Fibroblast of the aortic adventitia (primary cell): ENCODE results near the gene HNRNPA3. TPM values are rescaled to one million over a fixed set of nuclear protein-coding genes. Genes with fewer than 3 reads are reported as not detected.
"Not testable (repeated sequence)": the region's sequence is repeated elsewhere in the genome, so short reads cannot be mapped to it uniquely, and the experiment has no call there.

ENCODE experiments used
- DNase-seq: peaks from one replicate; pipeline ENCODE4 v3.0.0-alpha.2; 2010; ENCODE audit warnings: low read depth
- H3K4me3 ChIP-seq: 2 replicates; pipeline ENCODE4 v1.5.1; 2011; ENCODE audit warnings: low read depth, mild to moderate bottlenecking, control low read depth, low read length, moderate library complexity
- total RNA-seq: library from RNA; depleted of rRNA; stranded (reverse); fragments of >200 nt; gene quantifications from 2 replicates; pipeline ENCODE4 v1.2.3, GENCODE V29; 2012; ENCODE audit warnings: low replicate concordance
- TF ChIP-seq, protein P1 (sequence below): IDR thresholded peaks from 2 replicates; pipeline ENCODE4 v1.5.1; 2011; ENCODE audit warnings: mild to moderate bottlenecking, low read length, control low read depth, inconsistent platforms; ENCODE audit not compliant: insufficient read depth

Gene HNRNPA3
- total RNA-seq, 1 donor, result 43.7 TPM

GRCh38 chr2:177211169-177211568 lies 1.4 kb upstream of the HNRNPA3 start:
- TF ChIP-seq, protein P1, sequence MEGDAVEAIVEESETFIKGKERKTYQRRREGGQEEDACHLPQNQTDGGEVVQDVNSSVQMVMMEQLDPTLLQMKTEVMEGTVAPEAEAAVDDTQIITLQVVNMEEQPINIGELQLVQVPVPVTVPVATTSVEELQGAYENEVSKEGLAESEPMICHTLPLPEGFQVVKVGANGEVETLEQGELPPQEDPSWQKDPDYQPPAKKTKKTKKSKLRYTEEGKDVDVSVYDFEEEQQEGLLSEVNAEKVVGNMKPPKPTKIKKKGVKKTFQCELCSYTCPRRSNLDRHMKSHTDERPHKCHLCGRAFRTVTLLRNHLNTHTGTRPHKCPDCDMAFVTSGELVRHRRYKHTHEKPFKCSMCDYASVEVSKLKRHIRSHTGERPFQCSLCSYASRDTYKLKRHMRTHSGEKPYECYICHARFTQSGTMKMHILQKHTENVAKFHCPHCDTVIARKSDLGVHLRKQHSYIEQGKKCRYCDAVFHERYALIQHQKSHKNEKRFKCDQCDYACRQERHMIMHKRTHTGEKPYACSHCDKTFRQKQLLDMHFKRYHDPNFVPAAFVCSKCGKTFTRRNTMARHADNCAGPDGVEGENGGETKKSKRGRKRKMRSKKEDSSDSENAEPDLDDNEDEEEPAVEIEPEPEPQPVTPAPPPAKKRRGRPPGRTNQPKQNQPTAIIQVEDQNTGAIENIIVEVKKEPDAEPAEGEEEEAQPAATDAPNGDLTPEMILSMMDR, result no peak
- peak overlapping the region; percentile 78 for H3K4me3 ChIP-seq
- no peak for DNase-seq

GRCh38 chr2:177211576-177212105 lies 953 bp upstream of the HNRNPA3 start:
- TF ChIP-seq, protein P1, result no peak
- H3K4me3 ChIP-seq, result peak overlapping the region; percentile 78
- no peak for DNase-seq

- peak overlapping the region; percentile 73 for H3K4me3 ChIP-seq
- DNase-seq, result peak; percentile 87
- TF ChIP-seq, protein P1, result no peak
Observed at GRCh38 chr2:177212891-177213856, 580 bp downstream of the HNRNPA3 start.

GRCh38 chr2:177217247-177217843 lies 4.8 kb downstream of the HNRNPA3 start:
- H3K4me3 ChIP-seq, result no peak overlapping the region
- DNase-seq, result no peak
- TF ChIP-seq, protein P1, result no peak

DNA sequence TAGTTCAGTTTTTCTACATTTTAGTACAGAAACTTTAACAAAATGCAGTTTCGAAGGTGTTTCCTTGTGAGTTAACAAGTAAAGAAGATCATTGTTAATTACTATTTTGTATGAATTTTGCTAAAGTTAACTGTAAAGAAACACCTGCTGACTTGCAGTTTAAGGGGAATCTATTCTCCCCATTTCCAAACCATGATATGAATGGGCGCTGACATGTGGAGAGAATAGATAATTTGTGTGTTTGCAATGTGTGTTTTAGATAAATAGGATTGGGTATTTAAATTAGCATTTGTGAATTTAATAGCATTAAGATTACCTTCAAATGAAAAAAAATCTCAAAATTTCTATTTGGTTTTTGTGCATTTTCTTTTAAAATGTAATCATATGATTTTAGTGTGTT lies 7.2 kb downstream of the HNRNPA3 start:
- not testable (repeated sequence) for H3K4me3 ChIP-seq, DNase-seq

DNA sequence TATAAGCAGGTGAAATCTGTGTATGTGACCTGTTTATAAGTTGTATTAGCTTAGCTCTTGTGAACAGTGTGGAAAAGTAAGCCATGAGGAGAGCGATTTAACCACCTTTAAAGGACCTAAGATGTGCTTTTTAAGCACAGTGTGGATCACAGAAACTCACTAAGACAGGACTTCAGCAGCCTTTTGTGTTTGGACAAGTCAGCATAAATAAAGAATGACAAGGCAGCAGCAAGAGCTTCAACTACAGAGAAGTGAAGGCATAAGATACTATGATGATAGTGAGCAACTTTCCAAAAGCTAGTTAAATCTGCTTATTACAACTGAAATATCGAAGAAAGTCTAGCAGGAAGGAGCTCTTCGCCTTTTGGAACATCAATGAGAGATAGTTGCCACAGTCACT lies 8.9 kb downstream of the HNRNPA3 start:
- TF ChIP-seq, protein P1, result no peak

DNA sequence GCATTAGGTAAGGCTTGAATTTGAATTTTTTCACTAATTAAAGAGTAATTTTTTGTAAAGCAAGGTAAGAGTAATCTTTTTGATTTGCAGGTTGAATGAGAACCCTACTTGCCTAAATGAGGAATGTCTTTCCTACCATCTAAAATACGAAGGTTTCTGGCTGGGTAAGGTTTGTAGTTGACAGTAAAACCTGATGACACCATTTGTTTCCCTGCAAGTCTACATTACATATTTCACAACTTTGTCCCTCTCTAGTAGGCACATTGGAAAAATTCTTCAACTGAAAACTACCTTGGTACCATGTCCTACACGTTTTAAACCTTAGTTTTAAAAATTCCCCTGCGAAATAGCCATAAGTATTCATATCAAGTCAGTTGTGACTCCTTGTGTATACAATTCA lies 9.4 kb downstream of the HNRNPA3 start:
- DNase-seq, result no peak
- no peak overlapping the region for H3K4me3 ChIP-seq
- TF ChIP-seq, protein P1, result no peak

More for the DNA sequence above, 8.9 kb downstream of the HNRNPA3 start:
- no peak for DNase-seq
- no peak overlapping the region for H3K4me3 ChIP-seq

GRCh38 chr2:177223436-177223835 lies 10.8 kb downstream of the HNRNPA3 start:
- H3K4me3 ChIP-seq, DNase-seq: not testable (repeated sequence)
